ENCODE measurements around the gene GLI2. TPM values are rescaled to one million over a fixed set of nuclear protein-coding genes. Genes with fewer than 3 reads are reported as not detected.

GLI2 gene
- total and polyA plus RNA-seq, 2 experiments from 2014 or later: 53.6 to 57.0 TPM

DNA sequence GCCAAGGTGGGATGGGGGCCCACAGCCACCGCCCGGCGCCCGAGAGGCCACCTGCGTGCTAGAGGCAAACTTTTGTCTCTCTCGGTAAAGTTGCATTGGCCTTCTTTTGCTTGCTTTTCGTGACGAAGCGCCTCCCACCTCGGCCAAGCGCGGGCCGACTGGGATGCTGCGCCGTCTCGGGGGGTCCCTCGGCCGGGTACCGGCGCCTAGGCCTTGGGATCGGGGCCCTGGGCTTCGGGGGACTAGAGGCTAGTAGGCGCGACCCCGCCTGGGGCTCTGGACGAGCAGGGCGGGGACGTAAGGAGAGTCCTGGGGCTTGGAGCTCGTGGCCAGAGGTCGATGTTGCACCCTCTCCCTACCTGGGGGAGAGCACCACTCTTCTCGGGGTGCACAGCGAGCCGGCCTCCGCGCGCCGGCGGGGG, 545 bp downstream of the GLI2 start:
- Histone ChIP-seq H2AFZ (no peak overlapping the region), H4K20me1 (replicated peaks; ENCODE audit: insufficient read depth) (no peaks in the 10 kb centered on the region), H3K9me2 (ENCODE audit: insufficient read depth) (no peaks in the 10 kb centered on the region), H3K4me1 (ENCODE audit: insufficient read depth) (peaks cover 46% of the 10 kb centered on the region), H3F3A (replicated peaks; ENCODE audit: low read depth) (peaks cover 27% of the 10 kb centered on the region), H3K27ac (ENCODE audit: low read depth) (peak overlapping the region; percentile 90), H3K4me2 (peak overlapping the region; percentile 96), H3K4me3 (peak overlapping the region; percentile 91), H3K27me3 (ENCODE audit: insufficient read depth) (no peaks in the 10 kb centered on the region), H3K36me3 (ENCODE audit: insufficient read depth) (no peaks in the 10 kb centered on the region), H3K79me2 (replicated peaks; ENCODE audit: insufficient read depth) (peaks cover 58% of the 10 kb centered on the region)
- no peak for TF ChIP-seq ZNF114 (CRISPR knock-in tag; IDR thresholded peaks at IDR 0.05)
- TF ChIP-seq, protein P1, sequence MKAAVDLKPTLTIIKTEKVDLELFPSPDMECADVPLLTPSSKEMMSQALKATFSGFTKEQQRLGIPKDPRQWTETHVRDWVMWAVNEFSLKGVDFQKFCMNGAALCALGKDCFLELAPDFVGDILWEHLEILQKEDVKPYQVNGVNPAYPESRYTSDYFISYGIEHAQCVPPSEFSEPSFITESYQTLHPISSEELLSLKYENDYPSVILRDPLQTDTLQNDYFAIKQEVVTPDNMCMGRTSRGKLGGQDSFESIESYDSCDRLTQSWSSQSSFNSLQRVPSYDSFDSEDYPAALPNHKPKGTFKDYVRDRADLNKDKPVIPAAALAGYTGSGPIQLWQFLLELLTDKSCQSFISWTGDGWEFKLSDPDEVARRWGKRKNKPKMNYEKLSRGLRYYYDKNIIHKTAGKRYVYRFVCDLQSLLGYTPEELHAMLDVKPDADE (IDR thresholded peaks at IDR 0.05): no peak
- TF ChIP-seq CREB1 (CRISPR knock-in tag; IDR thresholded peaks at IDR 0.05; ENCODE audit: low read depth): no peak
- TF ChIP-seq JUNB (IDR thresholded peaks at IDR 0.05; ENCODE audit: unreplicated experiment): no peak
- TF ChIP-seq POLR2AphosphoS5 (IDR thresholded peaks at IDR 0.05; ENCODE audit: low read depth): no peak
- TF ChIP-seq NANOG (IDR thresholded peaks at IDR 0.05; ENCODE audit: borderline replicate concordance): no peak
- TF ChIP-seq, protein P2, sequence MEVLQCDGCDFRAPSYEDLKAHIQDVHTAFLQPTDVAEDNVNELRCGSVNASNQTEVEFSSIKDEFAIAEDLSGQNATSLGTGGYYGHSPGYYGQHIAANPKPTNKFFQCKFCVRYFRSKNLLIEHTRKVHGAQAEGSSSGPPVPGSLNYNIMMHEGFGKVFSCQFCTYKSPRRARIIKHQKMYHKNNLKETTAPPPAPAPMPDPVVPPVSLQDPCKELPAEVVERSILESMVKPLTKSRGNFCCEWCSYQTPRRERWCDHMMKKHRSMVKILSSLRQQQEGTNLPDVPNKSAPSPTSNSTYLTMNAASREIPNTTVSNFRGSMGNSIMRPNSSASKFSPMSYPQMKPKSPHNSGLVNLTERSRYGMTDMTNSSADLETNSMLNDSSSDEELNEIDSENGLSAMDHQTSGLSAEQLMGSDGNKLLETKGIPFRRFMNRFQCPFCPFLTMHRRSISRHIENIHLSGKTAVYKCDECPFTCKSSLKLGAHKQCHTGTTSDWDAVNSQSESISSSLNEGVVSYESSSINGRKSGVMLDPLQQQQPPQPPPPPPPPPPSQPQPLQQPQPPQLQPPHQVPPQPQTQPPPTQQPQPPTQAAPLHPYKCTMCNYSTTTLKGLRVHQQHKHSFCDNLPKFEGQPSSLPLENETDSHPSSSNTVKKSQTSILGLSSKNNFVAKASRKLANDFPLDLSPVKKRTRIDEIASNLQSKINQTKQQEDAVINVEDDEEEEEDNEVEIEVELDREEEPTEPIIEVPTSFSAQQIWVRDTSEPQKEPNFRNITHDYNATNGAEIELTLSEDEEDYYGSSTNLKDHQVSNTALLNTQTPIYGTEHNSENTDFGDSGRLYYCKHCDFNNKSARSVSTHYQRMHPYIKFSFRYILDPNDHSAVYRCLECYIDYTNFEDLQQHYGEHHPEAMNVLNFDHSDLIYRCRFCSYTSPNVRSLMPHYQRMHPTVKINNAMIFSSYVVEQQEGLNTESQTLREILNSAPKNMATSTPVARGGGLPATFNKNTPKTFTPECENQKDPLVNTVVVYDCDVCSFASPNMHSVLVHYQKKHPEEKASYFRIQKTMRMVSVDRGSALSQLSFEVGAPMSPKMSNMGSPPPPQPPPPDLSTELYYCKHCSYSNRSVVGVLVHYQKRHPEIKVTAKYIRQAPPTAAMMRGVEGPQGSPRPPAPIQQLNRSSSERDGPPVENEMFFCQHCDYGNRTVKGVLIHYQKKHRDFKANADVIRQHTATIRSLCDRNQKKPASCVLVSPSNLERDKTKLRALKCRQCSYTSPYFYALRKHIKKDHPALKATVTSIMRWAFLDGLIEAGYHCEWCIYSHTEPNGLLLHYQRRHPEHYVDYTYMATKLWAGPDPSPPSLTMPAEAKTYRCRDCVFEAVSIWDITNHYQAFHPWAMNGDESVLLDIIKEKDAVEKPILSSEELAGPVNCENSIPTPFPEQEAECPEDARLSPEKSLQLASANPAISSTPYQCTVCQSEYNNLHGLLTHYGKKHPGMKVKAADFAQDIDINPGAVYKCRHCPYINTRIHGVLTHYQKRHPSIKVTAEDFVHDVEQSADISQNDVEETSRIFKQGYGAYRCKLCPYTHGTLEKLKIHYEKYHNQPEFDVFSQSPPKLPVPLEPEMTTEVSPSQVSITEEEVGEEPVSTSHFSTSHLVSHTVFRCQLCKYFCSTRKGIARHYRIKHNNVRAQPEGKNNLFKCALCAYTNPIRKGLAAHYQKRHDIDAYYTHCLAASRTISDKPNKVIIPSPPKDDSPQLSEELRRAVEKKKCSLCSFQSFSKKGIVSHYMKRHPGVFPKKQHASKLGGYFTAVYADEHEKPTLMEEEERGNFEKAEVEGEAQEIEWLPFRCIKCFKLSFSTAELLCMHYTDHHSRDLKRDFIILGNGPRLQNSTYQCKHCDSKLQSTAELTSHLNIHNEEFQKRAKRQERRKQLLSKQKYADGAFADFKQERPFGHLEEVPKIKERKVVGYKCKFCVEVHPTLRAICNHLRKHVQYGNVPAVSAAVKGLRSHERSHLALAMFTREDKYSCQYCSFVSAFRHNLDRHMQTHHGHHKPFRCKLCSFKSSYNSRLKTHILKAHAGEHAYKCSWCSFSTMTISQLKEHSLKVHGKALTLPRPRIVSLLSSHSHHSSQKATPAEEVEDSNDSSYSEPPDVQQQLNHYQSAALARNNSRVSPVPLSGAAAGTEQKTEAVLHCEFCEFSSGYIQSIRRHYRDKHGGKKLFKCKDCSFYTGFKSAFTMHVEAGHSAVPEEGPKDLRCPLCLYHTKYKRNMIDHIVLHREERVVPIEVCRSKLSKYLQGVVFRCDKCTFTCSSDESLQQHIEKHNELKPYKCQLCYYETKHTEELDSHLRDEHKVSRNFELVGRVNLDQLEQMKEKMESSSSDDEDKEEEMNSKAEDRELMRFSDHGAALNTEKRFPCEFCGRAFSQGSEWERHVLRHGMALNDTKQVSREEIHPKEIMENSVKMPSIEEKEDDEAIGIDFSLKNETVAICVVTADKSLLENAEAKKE (CRISPR knock-in tag; IDR thresholded peaks at IDR 0.05): no peak
- TF ChIP-seq, protein P3, sequence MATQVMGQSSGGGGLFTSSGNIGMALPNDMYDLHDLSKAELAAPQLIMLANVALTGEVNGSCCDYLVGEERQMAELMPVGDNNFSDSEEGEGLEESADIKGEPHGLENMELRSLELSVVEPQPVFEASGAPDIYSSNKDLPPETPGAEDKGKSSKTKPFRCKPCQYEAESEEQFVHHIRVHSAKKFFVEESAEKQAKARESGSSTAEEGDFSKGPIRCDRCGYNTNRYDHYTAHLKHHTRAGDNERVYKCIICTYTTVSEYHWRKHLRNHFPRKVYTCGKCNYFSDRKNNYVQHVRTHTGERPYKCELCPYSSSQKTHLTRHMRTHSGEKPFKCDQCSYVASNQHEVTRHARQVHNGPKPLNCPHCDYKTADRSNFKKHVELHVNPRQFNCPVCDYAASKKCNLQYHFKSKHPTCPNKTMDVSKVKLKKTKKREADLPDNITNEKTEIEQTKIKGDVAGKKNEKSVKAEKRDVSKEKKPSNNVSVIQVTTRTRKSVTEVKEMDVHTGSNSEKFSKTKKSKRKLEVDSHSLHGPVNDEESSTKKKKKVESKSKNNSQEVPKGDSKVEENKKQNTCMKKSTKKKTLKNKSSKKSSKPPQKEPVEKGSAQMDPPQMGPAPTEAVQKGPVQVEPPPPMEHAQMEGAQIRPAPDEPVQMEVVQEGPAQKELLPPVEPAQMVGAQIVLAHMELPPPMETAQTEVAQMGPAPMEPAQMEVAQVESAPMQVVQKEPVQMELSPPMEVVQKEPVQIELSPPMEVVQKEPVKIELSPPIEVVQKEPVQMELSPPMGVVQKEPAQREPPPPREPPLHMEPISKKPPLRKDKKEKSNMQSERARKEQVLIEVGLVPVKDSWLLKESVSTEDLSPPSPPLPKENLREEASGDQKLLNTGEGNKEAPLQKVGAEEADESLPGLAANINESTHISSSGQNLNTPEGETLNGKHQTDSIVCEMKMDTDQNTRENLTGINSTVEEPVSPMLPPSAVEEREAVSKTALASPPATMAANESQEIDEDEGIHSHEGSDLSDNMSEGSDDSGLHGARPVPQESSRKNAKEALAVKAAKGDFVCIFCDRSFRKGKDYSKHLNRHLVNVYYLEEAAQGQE (IDR thresholded peaks at IDR 0.05; ENCODE audit: unreplicated experiment): no peak
- no peak for TF ChIP-seq EZH2 (IDR thresholded peaks at IDR 0.05; ENCODE audit: low read depth, unreplicated experiment)
- TF ChIP-seq ZNF331 (CRISPR knock-in tag; IDR thresholded peaks at IDR 0.05; ENCODE audit: low read depth): no peak
- no peak for TF ChIP-seq CTCF (conservative IDR thresholded peaks at IDR 0.05; ENCODE audit: low read depth in 2 of 2)
- TF ChIP-seq EZH2phosphoT487 (IDR thresholded peaks at IDR 0.05; ENCODE audit: unreplicated experiment): no peak
- TF ChIP-seq STAT1 (IDR thresholded peaks at IDR 0.05; ENCODE audit: unreplicated experiment): no peak
- Mint-ChIP-seq H3K4me1 (peaks cover 52% of the 10 kb centered on the region), H3K4me3 (peak overlapping the region; percentile 95), H3K27me3 (ENCODE audit: insufficient read depth, low read depth, poor library complexity) (peaks cover 23% of the 10 kb centered on the region), H3K9me3 (no peaks in the 10 kb centered on the region), H3K27ac (no peak overlapping the region), H3K36me3 (ENCODE audit: low read depth) (peaks cover 8% of the 10 kb centered on the region)
- ATAC-seq (peak; percentile 1), DNase-seq (ENCODE audit: low spot score) (peak; percentile 20)
